GM12875 (cell line): Measurements from ENCODE around the gene PTPRJ.

Experiments used
- H3K4me3 ChIP-seq: one replicate; pipeline ENCODE4 v1.5.1; 2011; ENCODE audit warnings: low read depth, low read length, control low read depth
- CTCF ChIP-seq: IDR thresholded peaks from 2 replicates; pipeline ENCODE4 v1.5.1; 2011; ENCODE audit warnings: low read depth, mild to moderate bottlenecking, control low read depth, inconsistent platforms, low read length, moderate library complexity, borderline replicate concordance; ENCODE audit not compliant: insufficient read depth

The PTPRJ gene

DNA sequence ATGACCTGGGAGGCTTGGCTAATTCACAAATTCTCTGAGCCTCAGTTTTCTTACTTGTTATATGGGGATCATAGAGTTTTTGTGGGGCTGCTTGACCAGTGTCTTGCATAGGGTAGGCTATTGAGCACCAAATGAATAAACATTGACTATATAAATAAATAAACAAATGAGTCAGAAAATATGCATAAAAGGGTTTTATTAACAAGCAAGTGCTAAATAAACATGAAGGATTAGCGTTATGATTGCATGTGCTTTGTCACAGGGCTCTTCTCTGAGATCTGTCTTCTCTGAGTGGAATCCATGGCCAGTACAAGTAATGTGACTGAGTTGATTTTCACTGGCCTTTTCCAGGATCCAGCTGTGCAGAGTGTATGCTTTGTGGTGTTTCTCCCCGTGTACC is 236.2 kb downstream of the PTPRJ start, which contains the start of gene OR4B1:
Gene OR4B1 (plus strand): TSS at position 301 of the 400 bp plus-strand sequence. CDS start 0 bp downstream, at position 301.
- TF ChIP-seq CTCF, result no peak

More for the DNA sequence above, 236.2 kb downstream of the PTPRJ start, which contains the start of gene OR4B1:
- no peak within 1 kb of the TSS for H3K4me3 ChIP-seq
